Effector memory CD8-positive, alpha-beta T cell (primary cell): Measurements from ENCODE around the gene FNIP1.
A peak's percentile ranks its signal among the peaks of the same experiment; 100 is the strongest.
"Not testable (repeated sequence)": the region's sequence is repeated elsewhere in the genome, so short reads cannot be mapped to it uniquely, and the experiment has no call there.

Source experiments
- ATAC-seq: fragments of 150-1000 bp; cut with Tn5 transposase; replicated peaks from 2 replicates; pipeline ENCODE4 v1.10.0; 2021; ENCODE audit warnings: mild to moderate bottlenecking, moderate library complexity
- DNase-seq, 3 experiments: peaks; one replicate each; pipeline ENCODE4 v3.0.0; 2021
- H3K27ac Mint-ChIP-seq, 2 donors: one replicate each; pipeline ENCODE4 v1.8.0; 2022; ENCODE audit warnings: mild to moderate bottlenecking in 2 of 2, mixed read lengths in 2 of 2, moderate library complexity in 2 of 2
- H3K27me3 Mint-ChIP-seq, 2 donors: one replicate each; pipeline ENCODE4 v1.8.0; 2022; ENCODE audit warnings: mixed read lengths in 2 of 2
- H3K36me3 Mint-ChIP-seq: one replicate; pipeline ENCODE4 v1.8.0; 2022; ENCODE audit warnings: mild to moderate bottlenecking, moderate library complexity, mixed read lengths; ENCODE audit not compliant: insufficient read depth
- H3K4me1 Mint-ChIP-seq, 2 donors: one replicate each; pipeline ENCODE4 v1.8.0; 2022; ENCODE audit warnings: low read depth in 2 of 2, mixed read lengths in 2 of 2
- H3K4me3 Mint-ChIP-seq, 2 donors: one replicate each; pipeline ENCODE4 v1.8.0; 2022; ENCODE audit warnings: mild to moderate bottlenecking in 2 of 2, mixed read lengths in 2 of 2, moderate library complexity in 2 of 2
- H3K9me3 Mint-ChIP-seq, 2 donors: one replicate each; pipeline ENCODE4 v1.8.0; 2022; ENCODE audit warnings: mixed read lengths in 2 of 2

The FNIP1 gene

DNA sequence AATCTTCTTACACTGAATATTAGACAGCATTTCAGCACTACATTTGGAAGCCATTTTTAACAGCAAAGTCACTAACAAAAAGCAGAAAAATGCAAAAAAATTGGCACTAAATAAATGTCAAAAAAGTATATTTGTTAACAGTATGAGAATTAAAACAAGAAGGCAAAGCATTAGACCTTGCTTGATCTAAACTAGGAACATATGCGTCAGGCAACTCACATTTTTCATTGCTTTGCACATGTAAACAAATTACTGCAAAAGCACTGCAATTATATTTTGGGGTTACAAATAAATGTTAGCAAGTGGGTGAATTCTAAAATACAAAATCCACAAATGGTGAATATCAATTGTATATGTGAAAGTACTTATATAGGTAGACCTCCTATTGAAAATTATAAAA lies 112.8 kb downstream of the FNIP1 start:
- no peaks in the 10 kb centered on the region for H3K4me1 Mint-ChIP-seq
- H3K36me3 Mint-ChIP-seq: peaks cover 11% of the 10 kb centered on the region
- DNase-seq (no peak), ATAC-seq (no peak)
- H3K9me3 Mint-ChIP-seq: no peaks in the 10 kb centered on the region
- H3K27ac Mint-ChIP-seq: no peak overlapping the region
- no peak overlapping the region for H3K4me3 Mint-ChIP-seq
- H3K27me3 Mint-ChIP-seq: no peaks in the 10 kb centered on the region

DNA sequence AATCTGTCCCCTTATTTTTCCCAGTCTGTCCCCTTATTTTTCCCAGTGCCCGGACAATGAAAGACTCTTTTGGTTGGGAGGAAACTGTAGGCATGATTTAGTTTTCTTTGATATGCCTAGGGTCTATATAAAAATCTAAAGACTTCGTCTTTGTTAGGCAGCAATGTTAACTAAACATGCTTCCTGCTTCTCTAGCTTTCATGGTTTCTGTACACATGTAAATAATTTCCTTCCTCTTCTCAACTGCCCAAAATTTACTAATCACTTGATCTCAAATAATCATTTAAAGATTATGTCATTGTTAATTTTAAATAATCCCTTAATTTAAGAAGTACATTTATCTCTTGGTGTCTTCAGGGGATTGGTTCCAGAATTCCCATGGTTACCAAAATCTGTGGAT lies 114.0 kb downstream of the FNIP1 start:
- H3K4me1 Mint-ChIP-seq: no peaks in the 10 kb centered on the region
- ATAC-seq (no peak), DNase-seq (no peak)
- no peak overlapping the region for H3K4me3 Mint-ChIP-seq
- H3K9me3 Mint-ChIP-seq: no peaks in the 10 kb centered on the region
- no peaks in the 10 kb centered on the region for H3K27me3 Mint-ChIP-seq
- peaks cover 13% of the 10 kb centered on the region for H3K36me3 Mint-ChIP-seq
- H3K27ac Mint-ChIP-seq: no peak overlapping the region

DNA sequence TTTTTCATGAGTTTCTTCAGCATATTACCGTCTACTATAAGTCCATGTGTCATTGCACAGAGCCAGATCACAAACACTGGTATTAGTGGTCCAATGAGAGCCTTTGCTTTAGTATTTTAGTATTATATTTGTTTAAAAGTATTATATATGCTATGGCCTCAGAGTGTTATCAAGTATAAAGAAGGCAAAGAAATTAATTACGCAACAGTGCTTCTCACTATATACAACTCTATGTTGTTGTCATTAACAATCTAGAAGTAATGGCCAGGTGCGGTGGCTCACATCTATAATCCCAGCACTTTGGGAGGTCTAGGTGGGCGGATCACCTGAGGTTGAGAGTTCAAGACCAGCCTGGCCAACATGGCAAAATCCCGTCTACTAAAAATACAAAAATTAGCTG lies 114.6 kb downstream of the FNIP1 start:
- H3K27me3 Mint-ChIP-seq: no peaks in the 10 kb centered on the region
- no peak for DNase-seq
- ATAC-seq: no peak
- no peak overlapping the region for H3K27ac Mint-ChIP-seq
- H3K4me1 Mint-ChIP-seq: no peaks in the 10 kb centered on the region
- H3K9me3 Mint-ChIP-seq: no peaks in the 10 kb centered on the region
- peaks cover 17% of the 10 kb centered on the region for H3K36me3 Mint-ChIP-seq
- no peak overlapping the region for H3K4me3 Mint-ChIP-seq

DNA sequence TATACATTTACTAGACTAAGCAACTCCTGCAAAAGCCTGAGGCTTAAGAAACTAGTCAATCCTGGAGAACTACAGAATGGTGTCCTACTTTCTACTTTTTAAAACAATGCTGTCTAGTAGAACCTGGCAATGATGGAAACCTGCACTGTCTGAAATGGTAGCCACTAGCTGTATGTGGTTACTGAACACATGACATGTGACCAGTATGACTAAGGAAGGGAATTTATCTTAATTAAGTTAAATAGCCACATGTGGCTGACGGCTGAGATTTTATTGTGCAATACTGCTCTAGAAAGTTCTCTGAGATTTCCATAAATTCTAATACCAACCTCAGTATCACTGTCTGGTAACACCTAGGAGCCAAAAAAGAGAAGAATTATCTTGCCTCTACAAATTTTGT lies 116.9 kb downstream of the FNIP1 start:
- Mint-ChIP-seq H3K9me3 (no peaks in the 10 kb centered on the region), H3K27me3 (no peaks in the 10 kb centered on the region), H3K4me3 (no peak overlapping the region), H3K27ac (peak overlapping the region; percentile 6 to 20), H3K4me1 (no peaks in the 10 kb centered on the region), H3K36me3 (peaks cover 21% of the 10 kb centered on the region)
- DNase-seq: no peak
- no peak for ATAC-seq

- not testable (repeated sequence) for H3K27me3 Mint-ChIP-seq, H3K4me3 Mint-ChIP-seq, H3K27ac Mint-ChIP-seq, H3K4me1 Mint-ChIP-seq, DNase-seq, H3K9me3 Mint-ChIP-seq, ATAC-seq
- peaks cover 21% of the 10 kb centered on the region for H3K36me3 Mint-ChIP-seq
Measured at GRCh38 chr5:131678273-131678672, 118.5 kb downstream of the FNIP1 start.

- ATAC-seq (no peak), DNase-seq (no peak)
- Mint-ChIP-seq H3K27me3 (no peaks in the 10 kb centered on the region), H3K27ac (peak overlapping the region in 1 of 2 donors; percentile 59), H3K36me3 (peaks cover 26% of the 10 kb centered on the region), H3K9me3 (no peaks in the 10 kb centered on the region), H3K4me1 (peaks cover 0 to 2% of the 10 kb centered on the region in 2 donors), H3K4me3 (no peak overlapping the region)
Measured at GRCh38 chr5:131677115-131677514, 119.7 kb downstream of the FNIP1 start.

- peaks cover 0 to 2% of the 10 kb centered on the region in 2 donors for H3K4me1 Mint-ChIP-seq
- DNase-seq: no peak
- H3K27ac Mint-ChIP-seq: no peak overlapping the region
- ATAC-seq: no peak
- no peak overlapping the region for H3K4me3 Mint-ChIP-seq
- no peaks in the 10 kb centered on the region for H3K9me3 Mint-ChIP-seq
- no peaks in the 10 kb centered on the region for H3K27me3 Mint-ChIP-seq
- peaks cover 19% of the 10 kb centered on the region for H3K36me3 Mint-ChIP-seq
Measured at GRCh38 chr5:131672776-131673175, 124.0 kb downstream of the FNIP1 start.

DNA sequence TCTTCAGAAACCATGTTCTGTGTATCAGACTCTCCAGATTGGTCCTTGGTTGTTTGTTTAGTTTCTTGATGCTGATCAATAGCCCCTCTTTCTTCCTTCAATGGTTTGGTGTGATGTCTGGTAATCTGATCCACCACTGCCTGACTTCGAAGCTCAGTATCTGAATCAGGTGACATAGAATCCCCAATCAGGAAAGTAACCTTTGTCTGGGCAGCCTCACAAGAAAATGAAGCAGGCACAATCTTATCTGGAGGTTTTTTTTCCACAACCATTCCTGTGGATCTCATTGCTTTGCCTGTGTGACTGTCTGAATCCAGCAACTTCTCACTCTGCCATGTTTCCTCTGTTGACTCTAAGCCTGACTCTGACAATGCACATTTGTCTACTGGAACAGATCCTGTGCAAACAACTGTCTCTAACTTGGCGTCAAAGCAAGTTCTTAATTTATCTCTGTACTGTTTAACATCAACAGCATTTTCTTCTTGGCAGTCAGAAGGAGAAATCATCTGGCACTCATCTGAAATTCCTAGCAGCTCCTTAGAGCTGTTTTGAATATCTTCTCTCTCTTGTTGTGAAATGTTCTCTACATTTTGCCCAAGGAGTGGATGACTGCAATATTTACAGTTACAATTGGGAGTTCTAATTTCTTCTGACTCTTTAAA lies 124.7 kb downstream of the FNIP1 start:
- no peak overlapping the region for H3K4me3 Mint-ChIP-seq
- no peaks in the 10 kb centered on the region for H3K27me3 Mint-ChIP-seq
- H3K36me3 Mint-ChIP-seq: peaks cover 17% of the 10 kb centered on the region

GRCh38 chr5:131671409-131671808 lies 125.4 kb downstream of the FNIP1 start:
- DNase-seq (no peak), ATAC-seq (no peak)
- Mint-ChIP-seq H3K27ac (peak overlapping the region; percentile 0 to 17), H3K27me3 (no peaks in the 10 kb centered on the region), H3K9me3 (no peaks in the 10 kb centered on the region), H3K36me3 (peaks cover 15% of the 10 kb centered on the region), H3K4me1 (peaks cover 0 to 2% of the 10 kb centered on the region in 2 donors), H3K4me3 (no peak overlapping the region)

More for the DNA sequence above, 124.7 kb downstream of the FNIP1 start:
- DNase-seq: no peak
- Mint-ChIP-seq H3K9me3 (no peaks in the 10 kb centered on the region), H3K4me1 (peaks cover 0 to 2% of the 10 kb centered on the region in 2 donors), H3K27ac (no peak overlapping the region)
- ATAC-seq: no peak

DNA sequence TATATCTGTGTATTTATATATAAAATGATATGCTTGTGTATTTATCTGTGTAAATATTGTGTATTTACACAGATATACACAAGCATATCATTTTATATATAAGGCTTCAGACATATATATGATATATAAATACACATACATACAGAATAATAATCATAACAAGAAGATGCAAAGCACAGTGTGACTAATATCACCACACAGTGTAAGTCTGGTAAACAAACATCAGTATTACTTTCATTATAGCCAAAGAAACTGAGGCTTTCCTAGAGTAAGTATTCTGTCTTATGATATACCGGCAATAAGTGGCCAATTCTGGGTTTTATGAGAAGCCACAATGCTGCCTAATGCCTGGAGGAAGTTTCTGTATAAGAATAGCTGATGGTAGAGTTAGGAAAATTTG lies 131.9 kb downstream of the FNIP1 start:
- Mint-ChIP-seq H3K4me3 (no peak overlapping the region), H3K9me3 (peaks cover 0 to 2% of the 10 kb centered on the region in 2 donors), H3K4me1 (no peaks in the 10 kb centered on the region), H3K27me3 (no peaks in the 10 kb centered on the region), H3K27ac (no peak overlapping the region), H3K36me3 (peaks cover 29% of the 10 kb centered on the region)
- DNase-seq: no peak
- no peak for ATAC-seq

- H3K27ac Mint-ChIP-seq: no peak overlapping the region
Measured at GRCh38 chr5:131661933-131662332, 134.9 kb downstream of the FNIP1 start.

DNA sequence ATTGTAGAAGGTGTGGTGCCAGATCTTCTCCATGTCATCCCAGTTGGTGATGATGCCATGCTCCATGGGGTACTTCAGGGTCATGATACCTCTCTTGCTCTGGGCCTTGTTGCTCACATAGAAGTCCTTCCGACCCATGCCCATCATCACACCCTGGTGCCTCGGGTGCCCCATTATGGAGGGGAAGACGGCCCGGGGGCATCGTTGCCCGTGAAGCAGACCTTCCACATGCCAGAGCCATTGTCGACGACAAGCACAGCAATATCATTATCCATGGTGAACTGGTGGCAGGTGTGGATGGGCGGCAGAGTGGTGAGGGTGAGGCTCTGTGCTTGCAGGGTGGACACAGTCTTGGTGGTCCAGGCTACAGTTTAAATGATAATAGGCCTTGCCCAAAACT lies 137.0 kb downstream of the FNIP1 start:
- Mint-ChIP-seq H3K27me3 (no peaks in the 10 kb centered on the region), H3K4me1 (peaks cover 4 to 8% of the 10 kb centered on the region in 2 donors), H3K4me3 (no peak overlapping the region), H3K9me3 (peaks cover 2 to 9% of the 10 kb centered on the region in 2 donors), H3K27ac (no peak overlapping the region), H3K36me3 (peaks cover 26% of the 10 kb centered on the region)
- DNase-seq (no peak), ATAC-seq (no peak)

More at GRCh38 chr5:131661933-131662332, 134.9 kb downstream of the FNIP1 start:
- Mint-ChIP-seq H3K4me1 (peaks cover 0 to 3% of the 10 kb centered on the region in 2 donors), H3K9me3 (peaks cover 2 to 9% of the 10 kb centered on the region in 2 donors), H3K36me3 (peaks cover 35% of the 10 kb centered on the region), H3K4me3 (no peak overlapping the region), H3K27me3 (no peaks in the 10 kb centered on the region)
- DNase-seq: no peak
- no peak for ATAC-seq

DNA sequence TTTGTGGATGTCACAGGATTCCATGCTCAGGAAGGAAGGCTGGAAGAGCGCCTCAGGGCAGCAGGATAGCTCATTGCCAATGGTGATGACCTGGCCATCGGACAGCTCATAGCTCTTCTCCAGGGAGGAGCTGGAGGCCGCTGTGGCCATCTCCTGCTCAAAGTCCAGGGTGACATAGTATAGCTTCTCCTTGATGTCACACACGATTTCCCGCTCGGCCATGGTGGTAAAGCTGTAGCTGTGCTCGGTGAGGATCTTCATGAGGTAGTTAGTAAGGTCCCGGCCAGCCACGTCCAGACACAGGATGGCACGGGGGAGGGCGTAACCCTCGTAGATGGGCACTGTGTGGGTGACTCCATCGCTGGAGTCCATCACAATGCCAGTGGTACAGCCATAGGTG lies 137.5 kb downstream of the FNIP1 start:
- peaks cover 24% of the 10 kb centered on the region for H3K36me3 Mint-ChIP-seq

GRCh38 chr5:131654776-131655175 lies 142.0 kb downstream of the FNIP1 start:
- H3K36me3 Mint-ChIP-seq: peaks cover 26% of the 10 kb centered on the region
- DNase-seq: no peak
- no peak overlapping the region for H3K27ac Mint-ChIP-seq
- no peaks in the 10 kb centered on the region for H3K27me3 Mint-ChIP-seq
- no peak for ATAC-seq
- H3K9me3 Mint-ChIP-seq: peaks cover 0 to 9% of the 10 kb centered on the region in 2 donors
- H3K4me1 Mint-ChIP-seq: peaks cover 4 to 12% of the 10 kb centered on the region in 2 donors
- no peak overlapping the region for H3K4me3 Mint-ChIP-seq

More for the DNA sequence above, 137.5 kb downstream of the FNIP1 start:
- Mint-ChIP-seq H3K27ac (no peak overlapping the region), H3K9me3 (peaks cover 2 to 9% of the 10 kb centered on the region in 2 donors), H3K4me3 (no peak overlapping the region), H3K4me1 (peaks cover 4 to 10% of the 10 kb centered on the region in 2 donors), H3K27me3 (no peaks in the 10 kb centered on the region)
- DNase-seq: no peak
- ATAC-seq: no peak
